ENCODE measurements around the gene MSL1. TPM values are rescaled to one million over a fixed set of nuclear protein-coding genes. Genes with fewer than 3 reads are reported as not detected.

Gene MSL1
- total and polyA plus RNA-seq, 2 of the 13 experiments (the other 11 are each of a cell fraction or from before 2014, with no cell fraction given) = 63.8 to 88.5 TPM

GRCh38 chr17:40100669-40101366 is 21.0 kb upstream of the MSL1 start (continued):
- peak; percentile 91 for TF ChIP-seq GMEB1 (CRISPR knock-in tag; IDR thresholded peaks at IDR 0.05; ENCODE audit: borderline replicate concordance)
- TF ChIP-seq ZNF407 (CRISPR knock-in tag; IDR thresholded peaks at IDR 0.05; ENCODE audit: not compliant biosample characterization) = peak; percentile 26
- peak; percentile 99 for TF ChIP-seq KLF15 (CRISPR knock-in tag; IDR thresholded peaks at IDR 0.05; ENCODE audit: borderline replicate concordance)
- 0 out of 2 replicates have a peak, but pooled peaks have one; percentile 56 for TF ChIP-seq PHF20 (CRISPR knock-in tag; IDR thresholded peaks at IDR 0.05)
- TF ChIP-seq ZBTB8A (CRISPR knock-in tag; IDR thresholded peaks at IDR 0.05; ENCODE audit: borderline replicate concordance, low read depth) = peak; percentile 97
- TF ChIP-seq HMGXB3 (CRISPR knock-in tag; IDR thresholded peaks at IDR 0.05; ENCODE audit: borderline replicate concordance) = peak; percentile 65; the same call in 1 of the 2 replicates
- TF ChIP-seq GPBP1L1 (CRISPR knock-in tag; IDR thresholded peaks at IDR 0.05) = no peak
- peak; percentile 50; the same call in 1 of the 2 replicates for TF ChIP-seq ONECUT2 (CRISPR knock-in tag; IDR thresholded peaks at IDR 0.05)
- TF ChIP-seq ZKSCAN5 (CRISPR knock-in tag; IDR thresholded peaks at IDR 0.05) = peak; percentile 77
